Measurements from ENCODE around the gene NMNAT3.

The NMNAT3 gene

GRCh38 chr3:139696314-139696604 is 18.5 kb upstream of the NMNAT3 start:
- Histone ChIP-seq H3K27ac (ENCODE audit: low read length) (no peak overlapping the region), H3K9me3 (ENCODE audit: insufficient read depth, low read length) (no peaks in the 10 kb centered on the region), H4K20me1 (ENCODE audit: insufficient read depth, low read length) (no peaks in the 10 kb centered on the region), H3K36me3 (replicated peaks; ENCODE audit: low read depth, low read length) (no peaks in the 10 kb centered on the region), H3K27me3 (ENCODE audit: low read depth, low read length) (no peaks in the 10 kb centered on the region), H3K79me2 (ENCODE audit: low read length) (no peaks in the 10 kb centered on the region), H2AFZ (ENCODE audit: low read depth, low read length) (no peak overlapping the region), H3K4me1 (ENCODE audit: low read length) (no peaks in the 10 kb centered on the region), H3K4me3 (ENCODE audit: low read length) (no peak overlapping the region), H3K4me2 (ENCODE audit: low read length) (no peak overlapping the region), H3K9ac (ENCODE audit: low read length) (no peak overlapping the region)
- TF ChIP-seq EZH2phosphoT487 (IDR thresholded peaks at IDR 0.05; ENCODE audit: low read depth): no peak
- no peak for TF ChIP-seq CTCF (IDR thresholded peaks at IDR 0.05; ENCODE audit: low read depth, low read length)

DNA sequence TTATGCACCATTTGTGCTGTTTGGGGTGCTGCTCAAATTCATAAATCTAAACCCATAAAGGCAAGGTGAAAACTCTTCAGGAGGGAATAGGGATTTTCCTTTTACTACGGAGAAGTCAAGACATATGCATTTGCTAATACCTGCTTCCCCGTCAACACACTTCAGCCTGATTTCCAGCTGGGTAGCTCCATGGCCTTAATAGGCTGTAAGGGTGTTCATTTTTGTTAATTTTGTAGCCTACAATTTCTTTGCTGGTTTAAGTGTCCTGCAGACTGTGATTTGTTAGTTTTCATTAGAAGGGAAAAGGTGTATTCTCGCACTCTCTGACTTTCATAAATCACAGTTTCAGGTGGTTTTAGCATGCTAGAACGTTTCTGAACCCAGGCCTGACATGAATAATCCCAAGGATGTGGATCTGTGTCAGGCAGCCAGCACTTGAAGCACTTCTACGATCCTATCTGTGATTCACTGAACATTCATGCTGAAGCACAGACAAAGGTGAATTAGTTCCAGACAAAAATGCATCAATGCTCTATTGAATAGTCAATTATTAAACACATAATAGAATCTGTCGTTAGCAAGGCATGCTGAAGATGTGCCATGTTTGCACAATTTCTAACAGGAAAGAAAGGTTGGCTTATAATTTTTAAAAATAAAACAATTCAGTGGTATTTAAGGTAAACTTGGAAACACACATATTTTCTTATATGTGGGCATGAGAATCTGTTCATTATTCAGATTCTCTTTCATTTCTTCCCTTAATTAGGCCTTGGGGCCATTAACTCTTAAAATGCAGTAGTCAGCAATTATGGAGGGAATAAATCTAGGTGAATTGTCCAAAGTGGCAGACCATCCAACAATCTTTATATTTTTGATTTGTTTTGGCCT is 17.9 kb upstream of the NMNAT3 start:
- no peaks in the 10 kb centered on the region for H3K36me3 ChIP-seq (replicated peaks; ENCODE audit: low read depth, low read length)
- no peaks in the 10 kb centered on the region for H3K79me2 ChIP-seq (ENCODE audit: low read length)
- no peaks in the 10 kb centered on the region for H4K20me1 ChIP-seq (ENCODE audit: insufficient read depth, low read length)
- H3K4me3 ChIP-seq (ENCODE audit: low read length): no peak overlapping the region
- H3K4me2 ChIP-seq (ENCODE audit: low read length): no peak overlapping the region
- no peaks in the 10 kb centered on the region for H3K27me3 ChIP-seq (ENCODE audit: low read depth, low read length)
- TF ChIP-seq EZH2phosphoT487 (IDR thresholded peaks at IDR 0.05; ENCODE audit: low read depth) (no peak), CTCF (IDR thresholded peaks at IDR 0.05; ENCODE audit: low read depth, low read length) (no peak)
- H3K9ac ChIP-seq (ENCODE audit: low read length): no peak overlapping the region
- H3K9me3 ChIP-seq (ENCODE audit: insufficient read depth, low read length): no peaks in the 10 kb centered on the region
- H3K27ac ChIP-seq (ENCODE audit: low read length): no peak overlapping the region
- H3K4me1 ChIP-seq (ENCODE audit: low read length): no peaks in the 10 kb centered on the region
- no peak overlapping the region for H2AFZ ChIP-seq (ENCODE audit: low read depth, low read length)

DNA sequence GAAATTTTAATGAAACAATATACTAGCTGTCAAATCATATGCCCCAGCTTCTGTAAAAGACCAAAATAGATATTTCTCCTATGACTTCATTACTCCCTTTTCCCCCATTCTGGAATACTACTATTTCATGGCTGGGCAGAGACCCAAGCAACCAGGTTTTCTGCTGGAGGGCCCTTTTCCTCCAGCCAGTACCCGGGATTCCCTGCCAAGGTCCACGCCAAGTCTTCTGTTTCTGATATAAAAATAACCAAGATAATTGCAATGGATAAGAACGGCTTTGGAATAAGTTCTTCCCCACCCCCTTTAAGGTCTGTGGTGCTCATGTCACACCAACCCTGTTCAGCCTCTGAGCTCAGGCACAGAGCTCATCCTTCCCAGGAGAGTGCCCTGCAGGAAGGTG is 17.2 kb upstream of the NMNAT3 start:
- H3K4me3 ChIP-seq (ENCODE audit: low read length): no peak overlapping the region
- H3K79me2 ChIP-seq (ENCODE audit: low read length): no peaks in the 10 kb centered on the region
- no peaks in the 10 kb centered on the region for H3K36me3 ChIP-seq (replicated peaks; ENCODE audit: low read depth, low read length)
- no peak for TF ChIP-seq EZH2phosphoT487 (IDR thresholded peaks at IDR 0.05; ENCODE audit: low read depth)
- TF ChIP-seq CTCF (IDR thresholded peaks at IDR 0.05; ENCODE audit: low read depth, low read length): no peak
- H3K27me3 ChIP-seq (ENCODE audit: low read depth, low read length): no peaks in the 10 kb centered on the region
- no peak overlapping the region for H3K4me2 ChIP-seq (ENCODE audit: low read length)
- H4K20me1 ChIP-seq (ENCODE audit: insufficient read depth, low read length): no peaks in the 10 kb centered on the region
- no peaks in the 10 kb centered on the region for H3K9me3 ChIP-seq (ENCODE audit: insufficient read depth, low read length)
- no peak overlapping the region for H2AFZ ChIP-seq (ENCODE audit: low read depth, low read length)
- no peaks in the 10 kb centered on the region for H3K4me1 ChIP-seq (ENCODE audit: low read length)
- no peak overlapping the region for H3K27ac ChIP-seq (ENCODE audit: low read length)
- H3K9ac ChIP-seq (ENCODE audit: low read length): no peak overlapping the region

GRCh38 chr3:139694542-139694941 is 16.8 kb upstream of the NMNAT3 start:
- H3K27me3 ChIP-seq (ENCODE audit: low read depth, low read length): no peaks in the 10 kb centered on the region

More at GRCh38 chr3:139694542-139694941, 16.8 kb upstream of the NMNAT3 start:
- H3K36me3 ChIP-seq (replicated peaks; ENCODE audit: low read depth, low read length): no peaks in the 10 kb centered on the region
- no peak overlapping the region for H2AFZ ChIP-seq (ENCODE audit: low read depth, low read length)
- H3K4me3 ChIP-seq (ENCODE audit: low read length): no peak overlapping the region
- H3K4me1 ChIP-seq (ENCODE audit: low read length): no peaks in the 10 kb centered on the region
- no peaks in the 10 kb centered on the region for H4K20me1 ChIP-seq (ENCODE audit: insufficient read depth, low read length)
- no peak overlapping the region for H3K27ac ChIP-seq (ENCODE audit: low read length)
- TF ChIP-seq EZH2phosphoT487 (IDR thresholded peaks at IDR 0.05; ENCODE audit: low read depth): no peak
- no peak for TF ChIP-seq CTCF (IDR thresholded peaks at IDR 0.05; ENCODE audit: low read depth, low read length)
- H3K9me3 ChIP-seq (ENCODE audit: insufficient read depth, low read length): no peaks in the 10 kb centered on the region
- no peak overlapping the region for H3K4me2 ChIP-seq (ENCODE audit: low read length)
- no peaks in the 10 kb centered on the region for H3K79me2 ChIP-seq (ENCODE audit: low read length)
- H3K9ac ChIP-seq (ENCODE audit: low read length): no peak overlapping the region

All from OCI-LY3 (cell line).